Measurements from ENCODE around the gene NXPH1.

DNA sequence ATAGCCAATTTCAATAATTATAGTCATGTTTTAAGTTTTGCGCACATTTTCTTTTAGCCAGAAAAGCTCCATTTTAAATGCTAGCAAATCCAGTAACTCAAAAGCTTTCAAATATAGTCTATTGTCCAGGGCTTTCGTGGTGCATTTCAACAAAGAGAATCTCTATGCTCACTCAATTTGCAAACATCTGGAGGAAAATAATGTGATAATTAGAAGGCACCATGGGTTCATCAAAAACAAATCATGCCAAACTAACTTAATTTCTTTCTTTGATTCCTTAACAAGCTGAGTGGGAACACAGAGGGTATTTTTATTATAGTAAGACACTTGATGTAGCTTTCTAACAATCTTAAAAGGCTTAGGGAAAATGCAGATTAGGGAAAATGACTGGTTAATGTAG, 179.8 kb downstream of the NXPH1 start:
- TF ChIP-seq EZH2 (IDR thresholded peaks at IDR 0.05; ENCODE audit: insufficient read depth, poor library complexity, severe bottlenecking) (no peak), EZH2phosphoT487 (IDR thresholded peaks at IDR 0.05; ENCODE audit: insufficient read depth, low read depth) (no peak)
